Suppressor macrophage treated with lipopolysaccharide for 1 hour (primary cell): ENCODE data around the gene SVIL.
"Not testable (repeated sequence)": the region's sequence is repeated elsewhere in the genome, so short reads cannot be mapped to it uniquely, and the experiment has no call there.

Source experiments
- DNase-seq, 3 donors: peaks; one replicate each; pipeline ENCODE4 v3.0.0-alpha.2; 2020 to 2022

SVIL gene

DNA sequence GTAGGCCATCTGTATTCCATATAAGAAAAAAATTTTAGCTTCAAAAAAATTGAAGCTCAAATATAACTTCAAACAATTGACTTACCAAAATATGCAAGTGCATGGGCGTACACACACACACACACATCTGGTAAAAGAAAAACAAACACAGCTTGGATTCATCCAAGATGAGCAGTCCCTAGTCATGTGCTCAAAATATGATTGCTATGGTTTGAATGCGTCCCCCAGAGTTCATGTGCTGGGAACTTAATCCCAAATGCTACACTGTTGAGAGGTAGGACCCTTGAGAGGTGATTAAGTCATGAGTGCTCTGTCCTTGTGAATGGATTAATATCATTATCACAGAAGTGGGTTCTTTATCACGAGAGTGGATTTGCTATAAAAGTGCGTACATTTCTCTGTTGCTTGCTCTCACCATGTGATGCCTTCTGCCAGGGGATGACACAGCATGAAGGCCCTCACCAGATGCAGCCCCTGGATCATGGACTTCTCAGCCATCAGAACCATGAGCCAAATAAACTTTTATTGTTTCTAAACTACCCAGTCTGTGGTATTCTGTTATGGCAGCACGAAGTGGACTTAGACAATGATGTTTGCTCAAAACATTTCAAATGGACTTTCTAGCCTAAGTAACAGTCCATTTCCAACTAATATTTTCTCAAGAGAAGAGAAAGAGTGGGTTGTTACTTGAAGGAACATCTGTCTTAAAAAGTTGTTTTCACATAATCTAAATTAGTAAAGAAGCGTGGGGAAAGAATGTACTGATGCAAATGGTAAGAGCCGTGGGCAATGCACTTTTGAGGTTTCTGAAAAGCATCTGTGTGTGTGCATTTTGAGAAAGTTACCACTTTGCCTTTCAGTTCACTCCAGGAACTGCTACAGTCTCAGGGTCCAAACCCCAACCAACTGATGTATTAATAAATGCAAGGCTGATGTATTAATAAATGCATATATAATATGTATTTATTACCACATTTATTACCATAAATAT lies 15.1 kb upstream of the SVIL start:
- no peak for DNase-seq

DNA sequence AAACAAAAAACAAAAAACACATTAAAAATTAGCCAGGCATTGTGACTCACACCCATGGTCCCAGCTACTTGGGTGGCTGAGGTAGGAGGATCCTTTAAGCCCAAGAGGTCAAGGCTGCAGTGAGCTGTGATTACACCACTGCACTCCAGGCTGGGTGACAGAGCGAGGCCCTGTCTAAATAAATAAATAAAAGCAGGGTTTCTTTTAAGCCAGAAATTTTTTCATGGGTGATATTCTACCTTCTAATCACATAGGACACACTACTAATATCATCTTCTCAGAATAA lies 14.2 kb upstream of the SVIL start:
- DNase-seq: peak; percentile 39 to 48 (median 40)

DNA sequence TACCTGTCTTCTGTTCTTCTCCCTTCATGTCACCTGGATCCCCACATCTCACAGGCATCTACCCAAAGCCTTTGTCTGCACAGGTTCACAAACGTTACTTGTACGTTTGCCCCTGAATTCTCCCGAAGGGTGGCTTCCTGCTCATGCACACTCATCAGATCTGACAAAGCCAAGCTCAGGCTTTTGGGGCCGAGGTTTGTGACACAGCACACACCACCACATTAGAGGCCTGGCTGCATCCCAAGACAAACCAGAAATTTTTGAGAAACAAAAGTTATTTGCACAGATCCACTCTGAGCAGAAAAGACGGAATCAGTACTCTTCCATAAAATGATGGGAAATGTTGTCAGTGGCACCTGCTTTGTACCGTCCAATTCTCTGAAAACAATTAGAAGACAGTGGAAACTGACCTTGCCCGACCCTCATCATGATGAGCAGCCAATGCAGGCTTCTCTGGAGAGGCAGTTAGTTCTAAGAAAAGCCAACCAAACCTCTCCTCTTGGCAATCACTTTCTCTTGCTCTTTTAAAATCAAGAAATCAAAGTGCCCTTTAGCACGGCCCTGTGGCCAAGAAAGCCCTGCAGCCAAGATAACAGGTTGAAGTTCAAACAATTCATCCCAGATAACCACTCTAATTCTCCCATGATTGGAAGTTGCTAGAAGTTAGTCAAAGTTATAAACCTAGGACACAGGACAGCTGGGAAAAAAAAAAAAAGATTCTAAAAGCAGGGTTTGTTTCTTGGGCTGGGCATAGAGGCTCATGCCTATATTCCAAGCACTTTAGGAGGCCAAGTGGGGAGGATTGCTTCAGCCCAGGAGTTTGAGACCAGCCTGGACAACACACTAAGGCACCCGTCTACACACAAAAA lies 13.6 kb upstream of the SVIL start:
- DNase-seq: no peak

DNA sequence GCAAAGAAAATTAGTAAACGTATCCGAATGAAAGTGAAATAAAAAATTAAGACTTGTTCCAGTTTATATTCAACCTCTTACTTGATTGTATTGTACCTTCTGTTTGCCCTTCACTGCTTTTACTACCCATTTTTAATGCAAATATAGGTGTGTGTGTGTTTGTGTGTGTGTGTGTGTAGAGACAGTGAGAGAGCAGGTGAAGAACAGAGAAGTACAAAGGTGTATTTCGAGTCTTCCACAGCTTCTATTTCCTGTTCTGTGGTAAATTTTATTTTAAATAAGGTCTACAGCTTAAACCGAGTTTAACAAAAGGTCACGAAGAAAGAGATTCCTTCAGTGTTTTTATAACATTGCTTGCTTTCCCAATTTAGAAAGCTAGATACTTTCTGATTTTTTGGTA lies 12.7 kb upstream of the SVIL start:
- DNase-seq: no peak

DNA sequence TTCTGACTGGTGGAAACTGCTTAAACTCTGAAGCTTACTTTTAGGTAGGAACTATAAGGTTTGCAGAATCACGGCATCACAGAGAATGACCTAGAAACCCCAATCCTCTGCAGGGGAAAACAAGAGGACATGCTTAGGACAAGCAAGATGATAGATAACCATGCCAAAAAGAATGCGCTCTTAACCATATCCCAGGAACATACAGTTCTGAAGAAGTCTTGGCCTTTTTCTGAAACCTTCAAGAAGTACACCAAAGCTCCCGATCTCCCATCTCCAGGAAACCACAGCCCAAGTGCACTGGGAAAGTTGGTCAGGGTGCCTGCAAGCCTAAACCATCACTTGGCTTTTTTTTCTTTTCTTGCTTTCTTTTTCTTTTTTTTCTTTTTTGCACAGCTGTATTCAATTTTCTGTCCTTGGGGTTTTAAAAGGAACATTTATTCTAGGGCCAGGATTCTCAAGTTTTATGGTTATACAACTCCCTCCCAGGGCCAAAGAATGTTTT lies 12.2 kb upstream of the SVIL start:
- no peak for DNase-seq

DNA sequence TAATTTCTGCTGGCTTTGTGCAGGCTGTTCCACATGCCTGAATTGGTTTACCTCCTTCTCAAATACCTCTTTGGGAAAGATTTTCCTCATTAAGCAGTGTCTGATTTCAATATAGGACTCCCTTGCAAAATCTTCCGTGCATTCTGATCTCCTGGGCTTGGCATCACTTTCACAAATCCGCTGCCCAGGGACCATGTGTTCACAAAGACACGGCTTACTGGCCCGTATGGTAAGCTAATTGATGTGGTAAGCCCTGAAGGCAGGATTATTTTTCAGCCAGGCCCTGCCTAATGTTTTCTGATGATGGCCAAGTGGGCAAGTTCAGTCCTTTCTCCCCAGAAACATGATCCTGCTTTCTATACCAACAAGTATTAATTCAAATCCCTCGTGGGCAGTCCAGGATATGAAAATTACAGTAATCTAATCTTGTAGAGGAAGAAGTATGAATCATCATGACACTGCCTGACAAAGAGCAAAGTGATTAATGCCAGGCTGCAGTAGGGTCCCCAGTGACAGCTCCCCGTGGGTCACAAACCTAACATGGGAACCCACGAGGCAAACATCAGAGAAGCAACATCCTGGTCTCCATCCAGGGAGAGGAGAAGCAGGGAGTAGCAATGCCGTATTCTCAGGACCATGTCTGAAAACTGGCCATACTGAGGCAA lies 11.6 kb upstream of the SVIL start:
- peak; percentile 57 to 81 (median 74) for DNase-seq

DNA sequence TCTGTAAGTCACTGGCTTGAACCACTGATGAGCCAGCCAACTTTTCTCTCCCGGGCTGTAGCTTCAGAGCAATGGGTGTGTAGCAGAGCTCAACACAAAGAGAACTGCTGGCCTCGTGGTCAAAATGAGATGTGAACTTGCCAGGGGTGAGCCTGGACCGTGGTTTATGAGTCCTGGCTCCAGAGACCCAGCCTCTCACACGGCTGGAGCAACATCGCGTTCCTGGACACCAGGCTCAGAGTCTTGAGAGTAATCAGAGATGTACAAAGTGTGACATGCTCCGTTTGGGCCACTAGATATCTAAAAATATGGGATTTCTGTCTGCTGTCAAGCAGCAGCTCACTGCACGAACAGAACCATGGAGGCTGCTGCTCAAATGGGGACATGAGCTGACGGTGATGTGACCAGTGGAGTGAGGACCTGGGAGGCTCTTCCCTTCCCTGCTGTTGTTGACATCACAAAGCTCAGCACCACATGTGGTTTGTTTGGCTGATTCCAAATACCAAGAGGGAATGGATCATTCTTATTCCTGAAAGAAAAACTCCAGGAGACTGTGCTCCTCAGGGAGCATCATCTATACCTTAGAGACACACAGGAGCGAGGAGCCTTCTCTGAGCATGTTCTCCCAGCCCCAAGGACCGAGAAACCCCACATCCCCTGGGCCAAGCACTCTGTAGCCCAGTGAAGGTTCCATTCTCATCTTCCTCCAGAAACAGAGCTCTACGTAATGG lies 9.2 kb upstream of the SVIL start:
- no peak for DNase-seq

DNA sequence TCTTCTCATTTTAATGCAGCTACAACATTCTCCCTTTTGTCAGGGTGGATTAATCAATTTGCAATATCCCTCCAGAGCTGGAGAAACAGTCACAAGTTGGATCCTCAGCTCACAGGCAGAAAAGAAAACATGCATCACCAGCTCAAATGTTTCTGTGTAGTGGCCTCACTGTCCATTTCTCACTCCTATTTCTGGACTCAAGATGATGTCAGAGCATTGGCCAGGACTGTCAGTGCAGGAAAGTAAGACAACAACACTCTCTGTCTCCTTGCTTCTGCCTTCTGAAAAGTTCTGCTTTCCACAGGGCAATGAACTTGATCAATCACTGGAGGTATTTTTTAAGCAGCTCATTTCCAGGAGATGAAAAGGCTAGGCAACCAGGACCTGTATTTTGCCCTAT lies 8.2 kb upstream of the SVIL start:
- DNase-seq: peak; percentile 52 to 70 (median 58)

DNA sequence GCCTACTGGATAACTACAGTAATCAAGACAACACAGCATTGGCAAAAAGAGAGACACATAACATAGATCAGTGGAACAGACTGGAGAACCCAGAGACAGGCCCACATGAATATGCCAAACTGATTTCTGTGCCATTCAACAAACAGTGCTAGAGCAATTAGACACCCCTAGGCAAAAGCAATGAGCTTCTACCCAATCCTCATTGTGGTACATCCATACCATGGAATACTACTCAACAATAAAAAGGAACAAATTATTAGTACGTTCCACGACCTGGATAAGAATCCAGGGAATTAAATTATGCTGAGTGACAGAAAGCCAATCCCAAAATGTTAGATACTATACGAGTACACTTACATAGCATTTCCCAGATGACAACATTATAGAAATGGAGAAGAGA lies 2.8 kb upstream of the SVIL start:
- no peak for DNase-seq

DNA sequence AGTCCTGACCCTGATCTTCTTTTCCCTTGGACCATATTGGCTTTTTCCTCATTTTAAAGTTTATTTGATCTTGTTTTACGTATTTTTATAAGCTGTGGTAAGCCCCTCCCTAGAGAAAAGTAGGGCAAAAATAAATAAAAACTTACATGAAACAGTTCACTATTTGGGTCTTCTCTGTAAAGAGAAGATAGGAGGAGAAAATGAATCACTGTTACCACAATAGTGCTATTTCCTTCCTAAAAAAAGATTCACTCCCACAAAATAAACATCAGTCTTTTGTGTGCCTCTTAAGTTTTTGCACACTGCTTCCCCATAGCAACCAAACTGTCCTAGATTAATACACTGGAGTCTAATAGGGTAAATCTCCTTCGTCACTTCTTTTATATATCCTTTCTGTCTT lies 1.4 kb upstream of the SVIL start:
- DNase-seq: peak; percentile 49 to 83 (median 73)

DNA sequence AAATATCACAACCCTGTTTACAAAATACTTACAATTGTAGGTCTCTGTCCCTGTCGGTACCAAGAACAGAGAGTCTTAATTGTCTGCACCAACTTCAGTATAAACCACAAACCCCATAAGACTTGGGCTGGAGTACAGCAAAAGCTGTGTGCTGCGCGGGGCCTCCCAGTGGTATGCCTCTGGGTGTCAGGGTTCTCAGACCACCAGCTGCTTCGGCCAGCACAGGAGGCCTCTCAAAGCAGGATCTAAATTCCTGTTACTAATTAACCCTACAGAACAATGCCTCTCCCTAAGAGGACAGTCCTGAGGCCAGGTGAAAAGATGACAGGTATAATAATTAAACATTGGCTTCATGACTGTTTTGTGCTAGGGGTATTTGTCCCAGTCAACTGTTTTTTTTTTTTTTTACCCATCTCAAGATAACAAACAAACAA lies 957 bp upstream of the SVIL start:
- DNase-seq: no peak

DNA sequence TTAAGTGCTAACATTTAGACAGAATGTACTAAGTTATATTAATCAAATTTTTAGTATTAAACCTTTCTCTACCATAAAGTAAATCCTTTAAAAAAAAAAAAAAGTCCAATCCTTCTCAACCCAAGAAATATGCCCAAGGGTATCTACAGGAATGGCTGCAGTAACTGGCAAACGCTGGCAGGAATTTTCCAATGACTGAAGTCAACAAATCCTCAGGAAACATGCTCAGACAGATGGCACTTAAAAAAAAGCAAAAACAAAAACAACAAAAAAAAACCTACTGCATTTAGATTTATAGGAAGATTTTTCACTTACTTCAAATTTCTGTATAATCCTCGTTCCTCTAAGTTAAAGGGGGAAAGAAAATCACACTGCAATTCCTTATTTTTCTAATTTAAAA lies 666 bp downstream of the SVIL start:
- no peak for DNase-seq

DNA sequence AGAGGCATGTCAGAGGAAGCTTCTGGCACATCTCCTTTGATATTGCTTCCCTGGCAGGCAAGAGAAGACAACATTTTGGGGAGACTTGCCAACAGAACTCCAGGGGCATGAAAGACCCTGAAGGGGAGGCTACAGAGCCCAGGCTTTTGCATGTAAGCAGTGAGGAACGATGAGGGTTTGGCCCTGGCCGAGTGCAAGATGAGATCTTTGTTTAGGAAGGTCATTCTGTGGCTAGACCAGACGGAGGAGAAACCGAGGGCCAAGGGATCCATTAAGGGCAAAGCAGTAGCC lies 3.8 kb downstream of the SVIL start:
- DNase-seq: no peak

DNA sequence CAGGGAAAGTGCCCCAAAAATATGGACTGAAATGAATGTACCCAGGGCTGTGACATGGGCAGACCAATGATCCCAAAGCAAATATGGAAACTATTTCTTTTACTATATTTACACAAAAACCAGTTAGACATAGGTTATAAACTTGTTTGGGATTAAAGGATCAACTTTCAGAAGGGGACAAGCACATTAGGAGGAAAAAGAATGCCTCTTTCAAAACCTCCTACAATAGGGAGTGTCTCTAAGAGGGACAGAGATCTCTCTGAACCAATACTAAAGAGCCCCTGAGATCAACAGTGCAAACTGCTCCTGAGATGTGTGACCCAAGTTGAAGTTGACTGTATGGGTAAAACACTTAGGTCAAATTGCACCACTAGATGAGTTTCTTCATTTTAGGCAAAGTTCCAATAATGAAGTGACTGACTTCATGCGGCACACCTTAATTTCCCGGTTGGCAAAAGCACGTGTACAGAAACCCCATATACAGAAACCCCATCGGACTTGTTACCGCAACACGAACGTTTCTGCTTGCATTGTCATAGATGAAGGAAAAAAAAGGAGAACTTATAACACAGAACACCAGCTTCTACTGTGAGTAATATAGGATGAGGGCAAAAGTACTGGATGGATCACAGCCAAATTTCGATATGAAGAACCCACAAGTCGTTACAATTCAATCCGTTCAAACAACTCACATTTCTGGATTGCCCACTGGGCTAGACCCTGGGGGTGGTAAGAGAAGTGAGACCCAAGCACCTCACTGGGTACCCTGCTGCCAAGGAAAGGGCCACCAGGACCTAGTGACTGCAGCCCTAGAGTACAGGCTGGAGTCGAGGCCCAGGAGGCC lies 4.3 kb downstream of the SVIL start:
- peak; percentile 74 to 94 (median 85) for DNase-seq

DNA sequence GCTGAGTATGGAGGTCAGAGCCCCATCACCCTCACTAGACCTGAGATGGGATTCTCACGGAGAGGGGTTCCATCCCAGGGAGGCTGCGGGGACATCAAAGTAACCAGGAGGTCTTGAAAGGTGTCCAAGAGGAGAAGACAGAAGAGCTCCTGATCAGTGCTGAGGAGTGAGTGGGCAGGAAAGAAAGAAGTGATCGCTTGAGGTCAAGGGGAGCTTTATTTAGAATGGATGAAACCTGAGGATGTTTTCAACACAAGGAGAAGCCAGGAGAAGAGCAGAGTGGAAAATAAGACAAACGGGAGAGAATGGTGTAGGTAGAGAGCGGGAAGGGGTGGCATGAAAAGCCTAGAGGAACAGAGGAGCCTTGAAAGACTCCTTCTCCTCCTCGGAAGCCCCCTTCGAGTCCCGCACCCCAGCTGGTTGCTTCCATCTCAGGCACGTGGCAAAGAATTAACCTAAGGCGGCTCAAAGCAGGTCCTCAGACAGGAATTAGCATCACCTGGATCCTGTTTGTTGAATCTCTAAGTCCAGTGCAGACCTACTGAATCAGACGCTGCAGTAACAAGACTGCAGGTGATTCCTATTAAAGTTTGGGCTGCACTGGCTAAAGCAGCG lies 5.8 kb downstream of the SVIL start:
- no peak for DNase-seq

DNA sequence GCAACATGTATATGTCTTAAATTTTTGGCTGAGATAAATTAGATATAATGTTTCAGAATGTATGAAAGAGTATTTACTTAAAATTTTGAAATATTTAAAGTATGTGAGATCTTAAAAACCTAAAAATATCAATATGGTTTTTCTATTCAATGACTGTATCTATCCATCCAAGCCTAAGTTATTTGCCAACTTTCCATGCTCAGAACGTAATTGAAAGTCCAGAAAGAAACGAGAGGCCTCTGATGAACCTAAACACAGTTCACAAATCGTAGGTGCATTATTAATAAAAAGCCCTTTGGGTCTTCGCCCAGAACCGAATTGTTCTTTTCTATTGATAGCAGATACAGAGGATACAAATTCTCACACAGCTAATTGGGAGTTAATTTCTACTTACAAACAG lies 6.5 kb downstream of the SVIL start:
- DNase-seq: no peak

DNA sequence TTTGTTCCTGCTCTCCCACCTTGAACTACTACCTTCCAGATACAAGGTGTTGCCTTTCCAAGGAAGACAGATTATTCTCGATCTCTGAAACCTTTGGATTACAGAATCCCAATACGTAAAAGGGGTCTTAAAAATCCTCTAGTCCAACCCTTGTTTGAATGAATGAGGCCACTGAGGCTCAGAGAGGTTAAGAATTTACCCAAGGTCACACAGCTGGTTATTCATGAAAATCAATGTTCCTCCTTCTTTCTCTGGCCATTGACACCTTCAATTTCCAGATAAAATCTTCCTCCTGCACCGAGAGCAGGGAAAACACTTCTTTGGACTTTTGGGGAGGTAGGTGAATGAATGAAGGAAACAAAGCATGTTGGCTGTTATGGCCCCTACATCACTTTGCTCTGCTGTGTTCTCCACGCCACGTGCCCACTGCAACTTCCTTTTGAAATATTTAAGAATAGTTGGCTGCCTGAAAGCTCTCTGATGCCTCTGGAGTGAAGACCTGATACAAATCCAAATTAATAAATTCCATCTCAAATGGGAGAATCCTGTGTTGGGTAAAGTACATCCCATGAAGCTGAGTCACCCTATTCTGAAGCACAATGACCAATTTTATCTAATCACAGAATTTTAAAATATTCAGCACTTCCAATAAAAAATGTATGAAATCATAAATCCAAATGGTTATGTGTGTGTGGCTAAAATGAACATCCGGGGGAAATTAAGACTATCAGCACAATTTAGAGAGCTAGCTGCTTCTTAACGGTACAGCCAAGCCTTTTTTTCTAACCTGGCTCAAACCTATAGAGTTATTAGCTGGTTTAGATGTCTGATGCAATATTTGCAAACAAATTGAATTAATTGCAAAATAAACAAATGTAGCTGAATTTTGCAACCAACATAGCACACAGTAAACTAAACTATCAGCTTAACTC lies 7.3 kb downstream of the SVIL start:
- peak; percentile 37 to 69 (median 64) for DNase-seq

DNA sequence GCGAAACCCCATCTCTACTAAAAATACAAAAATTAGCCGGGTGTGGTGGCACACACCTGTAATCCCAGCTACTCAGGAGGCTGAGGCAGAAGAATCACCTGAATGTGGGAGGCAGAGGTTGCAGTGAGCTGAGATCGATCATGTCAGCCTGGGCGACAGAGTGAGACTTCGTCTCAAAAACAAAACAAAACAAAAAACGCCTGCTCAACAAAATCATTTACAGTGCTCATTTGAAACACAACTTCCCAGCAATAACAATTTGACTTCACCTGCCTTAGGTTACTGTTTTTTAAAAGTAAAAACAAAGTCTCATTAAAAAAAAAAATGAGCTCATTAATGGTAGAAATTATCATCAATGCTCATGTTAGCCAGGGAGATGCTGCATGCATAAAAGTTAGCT lies 10.4 kb downstream of the SVIL start:
- DNase-seq: not testable (repeated sequence)

DNA sequence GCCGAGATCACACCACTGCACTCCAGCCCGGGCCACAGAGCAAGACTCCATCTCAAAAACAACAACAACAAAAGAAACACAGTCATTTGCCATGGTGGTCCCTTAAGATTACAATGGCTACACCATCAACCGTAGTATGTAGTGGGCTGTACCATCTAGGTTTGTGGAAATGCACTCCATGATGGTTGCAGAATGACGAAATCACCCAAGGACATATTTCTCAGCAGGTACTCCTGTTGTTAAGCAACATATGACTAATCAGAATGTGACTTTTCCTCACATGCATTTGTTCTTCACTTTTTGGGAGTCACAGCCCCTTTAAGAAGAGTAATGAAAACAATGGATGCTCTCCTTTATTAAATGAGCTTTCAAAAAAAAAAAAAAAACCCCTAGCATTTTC lies 11.0 kb downstream of the SVIL start:
- peak in 2 of 3 donors; percentile 41 to 44 for DNase-seq

DNA sequence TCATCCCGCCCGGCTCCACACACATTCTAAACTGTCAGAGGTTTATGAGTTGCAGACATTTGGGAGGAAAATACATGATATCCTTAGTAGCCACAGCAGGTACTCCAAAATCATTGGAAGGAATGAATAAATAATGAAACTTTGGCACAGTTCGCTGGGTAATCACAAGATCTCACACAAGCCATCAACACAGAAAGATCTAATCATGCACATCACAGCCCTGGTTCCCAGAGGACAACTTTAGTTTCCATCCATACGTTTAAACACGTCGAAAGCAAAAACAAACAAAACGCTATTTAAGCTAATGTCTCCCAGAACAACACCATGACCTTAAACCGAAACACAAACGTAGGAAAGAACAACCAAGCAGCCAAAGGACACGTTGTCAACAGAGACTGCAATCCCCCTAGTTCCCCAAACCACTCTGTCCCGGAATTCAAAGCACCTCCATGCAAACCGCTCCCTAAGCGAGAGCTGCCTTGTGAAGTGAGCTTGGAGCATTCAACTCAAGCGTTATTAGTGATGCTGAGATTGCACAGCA lies 12.3 kb downstream of the SVIL start:
- DNase-seq: no peak
